Kidney epithelial cell (primary cell): Measurements from ENCODE around the gene SELENOM. TPM values are rescaled to one million over a fixed set of nuclear protein-coding genes. Genes with fewer than 3 reads are reported as not detected.
"Not testable (repeated sequence)": the region's sequence is repeated elsewhere in the genome, so short reads cannot be mapped to it uniquely, and the experiment has no call there.

Experiments used
- DNase-seq: peaks from one replicate; pipeline ENCODE4 v3.0.0-alpha.2; 2010; ENCODE audit warnings: low read depth
- H3K27me3 ChIP-seq: 2 replicates; pipeline ENCODE4 v1.6.0; 2011; ENCODE audit warnings: low read length; ENCODE audit not compliant: control insufficient read depth, insufficient read depth
- H3K36me3 ChIP-seq: 2 replicates; pipeline ENCODE4 v1.5.1; 2011; ENCODE audit warnings: low read length; ENCODE audit not compliant: control insufficient read depth, insufficient read depth
- H3K4me3 ChIP-seq: 2 replicates; pipeline ENCODE4 v1.5.1; 2011; ENCODE audit warnings: low read depth, mild to moderate bottlenecking, control low read depth, low read length
- CTCF ChIP-seq: IDR thresholded peaks from 2 replicates; pipeline ENCODE4 v1.5.1; 2011; ENCODE audit warnings: mild to moderate bottlenecking, moderate library complexity, low read length, control low read depth, inconsistent platforms; ENCODE audit not compliant: insufficient read depth, poor library complexity, severe bottlenecking
- total RNA-seq: library from RNA; depleted of rRNA; stranded (reverse); fragments of >200 nt; gene quantifications from 2 replicates; pipeline ENCODE4 v1.2.3, GENCODE V29; 2015

The SELENOM gene
- total RNA-seq, 1 donor from 2014 or later, result 55.2 TPM

GRCh38 chr22:31082606-31083376 is 24.6 kb downstream of the SELENOM start:
- DNase-seq, result no peak
- peak overlapping the region; percentile 68 for H3K4me3 ChIP-seq
- peak; percentile 66 for TF ChIP-seq CTCF
- no peaks in the 10 kb centered on the region for H3K27me3 ChIP-seq
- H3K36me3 ChIP-seq, result peaks cover 2% of the 10 kb centered on the region

GRCh38 chr22:31081963-31082605 is 25.3 kb downstream of the SELENOM start:
- DNase-seq, result no peak
- TF ChIP-seq CTCF, result no peak
- Histone ChIP-seq H3K27me3 (no peaks in the 10 kb centered on the region), H3K36me3 (peaks cover 2% of the 10 kb centered on the region), H3K4me3 (peak overlapping the region; percentile 68)

- H3K27me3 ChIP-seq, result no peaks in the 10 kb centered on the region
- peak within 1 kb of the TSS; percentile 68 for H3K4me3 ChIP-seq
- H3K36me3 ChIP-seq, result peaks cover 2% of the 10 kb centered on the region
- peak; percentile 51 for DNase-seq
- TF ChIP-seq CTCF, result peak; percentile 2
These were observed 26.3 kb downstream of the SELENOM start, which contains the start of gene SMTN for GRCh38 chr22:31080848-31081649. TSS of gene SMTN (plus strand) at chr22:31081318. CDS start at chr22:31083259, 1,941 bp downstream.

- no peak for TF ChIP-seq CTCF
- Histone ChIP-seq H3K27me3 (no peaks in the 10 kb centered on the region), H3K36me3 (peaks cover 2% of the 10 kb centered on the region), H3K4me3 (peak overlapping the region; percentile 68)
- DNase-seq, result no peak
These were observed 27.1 kb downstream of the SELENOM start for GRCh38 chr22:31080164-31080847.

- H3K36me3 ChIP-seq, result peaks cover 1% of the 10 kb centered on the region
- H3K27me3 ChIP-seq, result no peaks in the 10 kb centered on the region
- no peak for TF ChIP-seq CTCF
- no peak for DNase-seq
- no peak overlapping the region for H3K4me3 ChIP-seq
These were observed 28.2 kb downstream of the SELENOM start for GRCh38 chr22:31079095-31079642.

- DNase-seq, H3K4me3 ChIP-seq, H3K27me3 ChIP-seq, H3K36me3 ChIP-seq: not testable (repeated sequence)
These were observed 29.0 kb downstream of the SELENOM start for GRCh38 chr22:31078389-31078788.
